Astrocyte of the cerebellum (primary cell): ENCODE data around the gene IGSF8.

Experiments
- DNase-seq: peaks from one replicate; pipeline ENCODE4 v3.0.0-alpha.2; 2011; ENCODE audit warnings: low read depth
- H3K4me3 ChIP-seq: 2 replicates; pipeline ENCODE4 v1.5.1; 2011; ENCODE audit warnings: mild to moderate bottlenecking, low read depth, low read length, moderate library complexity
- CTCF ChIP-seq: IDR thresholded peaks from 2 replicates; pipeline ENCODE4 v1.5.1; 2012; ENCODE audit warnings: low read length, low read depth, moderate library complexity, mild to moderate bottlenecking; ENCODE audit errors: missing control alignments
- in situ Hi-C: cut with HindIII; loops from 2 replicates; pipeline ENCODE4 v1.10.0; 2017; ENCODE audit warnings: low sequenced_read_pairs

IGSF8 gene

GRCh38 chr1:160096274-160097116, 1.9 kb downstream of the IGSF8 start:
- H3K4me3 ChIP-seq = no peak overlapping the region
- no peak for DNase-seq
- no peak for TF ChIP-seq CTCF
- in situ Hi-C loops = no loop called here

GRCh38 chr1:160095382-160096105, 2.9 kb downstream of the IGSF8 start:
- H3K4me3 ChIP-seq = no peak overlapping the region
- in situ Hi-C loops = no loop called here
- DNase-seq = no peak
- TF ChIP-seq CTCF = no peak

GRCh38 chr1:160094806-160095205, 3.6 kb downstream of the IGSF8 start:
- no peak overlapping the region for H3K4me3 ChIP-seq
- no peak for TF ChIP-seq CTCF
- in situ Hi-C loops = no loop called here
- no peak for DNase-seq

- TF ChIP-seq CTCF = no peak
- no peak for DNase-seq
- in situ Hi-C loops = no loop called here
- H3K4me3 ChIP-seq = no peak overlapping the region
Observed at GRCh38 chr1:160094291-160094625, 4.2 kb downstream of the IGSF8 start.

GRCh38 chr1:160093624-160094290, 4.7 kb downstream of the IGSF8 start:
- in situ Hi-C loops = no loop called here
- TF ChIP-seq CTCF = no peak
- H3K4me3 ChIP-seq = no peak overlapping the region
- DNase-seq = no peak

- in situ Hi-C loops = no loop called here
Observed at GRCh38 chr1:160093069-160093395, 5.4 kb downstream of the IGSF8 start.

More at GRCh38 chr1:160093069-160093395, 5.4 kb downstream of the IGSF8 start:
- no peak for TF ChIP-seq CTCF
- no peak overlapping the region for H3K4me3 ChIP-seq
- DNase-seq = no peak
